ENCODE data around the gene MUC13.

DNA sequence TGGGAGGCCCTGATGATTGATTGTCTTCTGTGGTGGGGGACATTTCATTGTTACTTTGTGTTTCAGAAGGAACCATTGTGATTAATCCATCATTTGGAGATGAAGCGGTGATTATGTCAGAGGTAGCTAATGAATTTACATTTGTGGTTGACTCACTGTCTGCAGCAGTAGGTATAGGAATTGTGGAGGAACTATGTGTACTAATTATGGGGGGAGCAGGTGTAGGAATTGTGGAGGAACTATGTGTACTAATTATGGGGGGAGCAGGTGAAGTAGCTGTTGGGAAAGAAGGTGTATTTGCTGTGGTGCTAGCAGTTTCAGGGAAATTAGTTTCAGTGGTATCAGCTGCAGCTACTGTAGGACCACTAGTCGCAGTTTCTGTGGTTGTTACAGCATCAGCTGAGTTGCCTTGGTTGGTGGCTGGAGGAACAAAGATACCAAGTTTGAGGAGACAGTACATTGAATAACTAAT, 6.9 kb downstream of the MUC13 start:
- TF ChIP-seq, protein P1, sequence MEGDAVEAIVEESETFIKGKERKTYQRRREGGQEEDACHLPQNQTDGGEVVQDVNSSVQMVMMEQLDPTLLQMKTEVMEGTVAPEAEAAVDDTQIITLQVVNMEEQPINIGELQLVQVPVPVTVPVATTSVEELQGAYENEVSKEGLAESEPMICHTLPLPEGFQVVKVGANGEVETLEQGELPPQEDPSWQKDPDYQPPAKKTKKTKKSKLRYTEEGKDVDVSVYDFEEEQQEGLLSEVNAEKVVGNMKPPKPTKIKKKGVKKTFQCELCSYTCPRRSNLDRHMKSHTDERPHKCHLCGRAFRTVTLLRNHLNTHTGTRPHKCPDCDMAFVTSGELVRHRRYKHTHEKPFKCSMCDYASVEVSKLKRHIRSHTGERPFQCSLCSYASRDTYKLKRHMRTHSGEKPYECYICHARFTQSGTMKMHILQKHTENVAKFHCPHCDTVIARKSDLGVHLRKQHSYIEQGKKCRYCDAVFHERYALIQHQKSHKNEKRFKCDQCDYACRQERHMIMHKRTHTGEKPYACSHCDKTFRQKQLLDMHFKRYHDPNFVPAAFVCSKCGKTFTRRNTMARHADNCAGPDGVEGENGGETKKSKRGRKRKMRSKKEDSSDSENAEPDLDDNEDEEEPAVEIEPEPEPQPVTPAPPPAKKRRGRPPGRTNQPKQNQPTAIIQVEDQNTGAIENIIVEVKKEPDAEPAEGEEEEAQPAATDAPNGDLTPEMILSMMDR (IDR thresholded peaks at IDR 0.05), result no peak
- no peak for TF ChIP-seq POLR2A (IDR thresholded peaks at IDR 0.05; ENCODE audit: low read depth)

Measured in esophagus muscularis mucosa (tissue), 3 donors.